ENCODE data around the gene THPO.

The THPO gene

DNA sequence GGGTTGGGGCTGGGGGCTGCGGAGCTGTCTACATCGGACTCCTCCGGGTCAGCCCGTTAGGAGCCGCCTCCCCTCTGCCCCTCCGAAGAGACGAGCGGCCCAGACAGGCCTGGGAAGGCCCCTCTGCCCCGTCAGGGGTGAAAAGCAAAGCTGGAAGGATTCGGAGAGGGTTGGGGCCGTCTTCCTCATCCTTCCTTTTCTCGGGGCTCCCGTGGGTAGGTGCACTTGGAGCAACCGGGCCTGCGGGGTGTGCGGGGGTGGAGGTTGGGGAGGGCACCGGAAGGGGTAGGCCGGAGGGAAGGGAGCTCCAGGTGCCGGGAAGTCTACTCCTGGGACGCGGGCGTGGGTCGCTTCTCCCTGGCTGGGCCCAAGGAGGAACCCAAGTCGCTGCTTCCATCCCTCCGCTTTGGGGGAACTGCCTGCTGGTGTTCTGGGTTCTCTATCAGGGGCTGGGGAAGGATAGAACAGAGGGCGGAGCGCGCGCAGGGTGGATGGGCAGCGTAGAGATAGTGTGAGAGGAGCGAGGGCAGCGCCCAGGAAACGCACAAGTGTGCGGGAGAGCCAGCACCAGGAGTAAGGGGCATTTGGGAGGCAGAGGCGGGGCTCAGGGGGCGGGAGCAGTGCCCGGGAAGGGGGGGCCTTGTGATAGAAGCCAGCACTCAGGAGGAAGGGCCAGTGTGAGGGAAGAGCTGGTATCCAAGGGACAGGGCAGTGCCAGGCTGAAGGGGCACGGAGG is 15.9 kb downstream of the THPO start:
- peak; percentile 42 for DNase-seq

DNA sequence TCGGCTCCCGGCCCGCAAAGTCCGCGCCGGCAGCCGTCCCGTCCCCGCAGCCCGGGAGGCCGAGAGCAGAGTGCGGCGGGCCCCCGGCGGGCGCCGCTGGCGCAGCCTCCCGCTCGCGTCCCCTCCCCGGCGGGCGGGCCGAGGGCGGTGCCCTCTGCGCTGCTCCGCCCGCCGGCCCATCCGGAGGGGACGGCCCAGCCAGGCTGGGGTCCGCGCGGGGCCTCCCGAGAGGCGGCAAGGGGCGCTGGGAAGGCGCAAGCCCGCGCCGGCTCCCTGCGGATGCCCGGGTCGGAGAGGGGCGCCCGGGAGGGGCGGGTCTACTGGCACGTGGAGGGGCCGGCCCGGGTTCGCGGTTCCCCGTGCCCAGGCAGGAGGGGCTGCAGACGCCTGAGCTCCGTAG is 16.5 kb downstream of the THPO start, which contains the start of the genes CLCN2 and POLR2H:
CLCN2 (minus strand) TSS at position 74 of the 400 bp plus-strand sequence. CDS start 126 bp downstream, outside the sequence.
POLR2H (plus strand) TSS at position 179 of the 400 bp plus-strand sequence. CDS start 1,783 bp downstream, outside the sequence.
- DNase-seq: peak; percentile 26

DNA sequence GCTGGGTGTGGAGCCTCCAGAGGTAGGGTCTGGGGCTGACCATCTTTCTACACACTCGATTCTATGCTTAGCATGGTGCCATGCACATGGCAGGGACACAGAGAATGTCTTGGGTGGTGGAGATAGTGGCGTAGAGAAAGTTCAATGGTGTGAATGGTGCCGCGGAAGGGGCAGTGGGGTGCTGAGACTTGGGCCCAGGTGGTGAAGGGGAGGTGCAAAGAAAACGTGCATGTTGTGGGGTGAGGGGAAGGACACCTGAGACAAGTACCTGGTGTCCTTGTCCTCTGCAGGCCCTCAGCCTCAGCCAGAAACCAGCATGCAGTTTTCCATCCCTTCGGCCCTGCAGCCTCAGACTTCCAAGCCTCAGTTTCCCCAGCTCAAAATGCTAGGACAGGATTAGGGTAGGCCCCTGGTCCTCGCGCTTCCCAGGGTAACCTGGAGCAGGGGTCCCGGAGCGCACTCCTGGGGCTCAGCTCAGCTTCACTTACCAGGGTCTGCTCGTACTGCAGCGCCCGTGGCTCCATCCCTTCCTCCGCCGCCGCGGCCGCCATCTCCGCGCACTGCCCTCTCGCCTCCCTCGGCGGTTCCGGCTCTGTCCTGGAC is 17.0 kb downstream of the THPO start:
- no peak for DNase-seq

DNA sequence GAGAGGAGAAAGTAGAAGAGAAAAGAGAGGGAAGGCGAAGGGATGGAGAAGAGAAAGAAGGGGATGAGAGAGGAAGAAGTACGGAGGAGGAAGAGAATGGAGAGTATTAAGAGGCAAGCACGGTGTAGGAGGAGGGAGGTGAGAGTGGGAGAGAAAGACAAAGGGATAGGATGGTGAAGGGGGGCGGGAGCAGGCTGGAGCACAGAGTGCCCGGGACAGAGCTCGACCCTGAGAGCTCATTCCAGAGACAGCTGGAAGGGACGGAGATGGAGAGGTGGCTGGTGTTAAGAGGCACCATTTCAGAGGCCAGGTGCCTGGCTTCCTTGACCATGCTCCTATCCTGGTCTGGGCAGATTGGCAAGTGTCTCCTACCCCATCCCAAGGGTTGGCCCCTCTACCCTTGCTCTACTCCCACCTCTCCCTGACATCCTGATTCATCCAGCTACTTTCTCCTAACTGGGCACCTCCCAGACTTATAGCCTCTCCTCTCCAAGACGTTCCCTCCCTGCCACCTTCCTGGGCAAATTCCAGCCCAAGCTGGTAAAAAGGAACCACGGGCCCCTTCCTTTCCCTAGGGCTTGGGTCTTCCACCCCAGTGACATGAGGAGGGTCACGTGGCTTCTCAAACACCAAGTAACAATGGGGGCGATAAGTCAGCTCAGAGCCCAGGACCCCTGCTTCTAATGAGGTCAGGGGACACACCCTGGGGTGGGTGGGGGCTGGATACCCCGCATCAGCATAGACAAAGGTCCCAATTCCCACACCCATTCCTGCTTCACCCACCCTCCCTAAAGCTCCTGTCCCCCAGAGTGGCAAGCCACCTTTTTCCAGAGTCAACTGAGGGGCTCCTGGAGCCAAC is 17.7 kb downstream of the THPO start:
- DNase-seq: no peak

DNA sequence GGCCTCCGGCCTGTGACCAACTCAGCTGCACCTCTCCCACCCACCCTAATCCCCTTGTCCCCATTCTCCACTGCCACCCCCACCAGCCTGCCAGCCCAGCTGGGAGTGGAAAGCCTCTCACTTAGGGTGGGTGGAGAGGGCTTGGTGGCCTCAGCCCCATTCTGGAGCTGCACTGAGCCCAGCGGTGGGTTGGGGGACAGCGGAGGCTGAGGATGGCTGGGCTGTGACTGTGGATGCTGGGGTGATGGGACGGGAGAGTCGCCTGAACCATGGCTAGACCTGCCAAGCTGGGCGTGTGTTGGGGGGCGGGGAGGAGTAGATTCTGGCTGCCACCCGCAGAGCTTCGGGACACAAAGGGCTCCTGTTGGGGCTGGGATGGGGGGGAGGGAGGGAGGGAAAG is 18.4 kb downstream of the THPO start:
- no peak for DNase-seq

DNA sequence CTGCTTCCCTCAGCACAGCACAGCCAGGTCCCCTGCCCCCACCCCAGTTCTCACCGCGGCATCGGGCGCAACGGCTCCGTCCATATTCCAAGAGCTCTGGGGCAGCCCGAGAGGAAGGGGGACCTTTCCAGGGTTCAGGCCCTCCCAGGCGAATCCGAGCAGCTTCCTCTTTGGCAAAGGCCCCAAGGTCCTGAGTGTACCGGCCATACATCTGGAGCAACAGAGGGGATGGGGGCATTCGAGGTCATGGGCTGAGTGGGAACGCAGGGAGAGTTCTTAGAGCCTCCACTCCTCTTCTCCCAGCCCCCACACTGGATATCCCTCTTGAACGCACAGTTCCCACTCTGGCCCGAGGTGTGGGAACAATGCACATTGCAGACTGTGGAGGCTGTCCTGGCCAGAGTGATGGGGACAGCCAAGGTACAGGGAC is 19.1 kb downstream of the THPO start:
- DNase-seq: no peak

DNA sequence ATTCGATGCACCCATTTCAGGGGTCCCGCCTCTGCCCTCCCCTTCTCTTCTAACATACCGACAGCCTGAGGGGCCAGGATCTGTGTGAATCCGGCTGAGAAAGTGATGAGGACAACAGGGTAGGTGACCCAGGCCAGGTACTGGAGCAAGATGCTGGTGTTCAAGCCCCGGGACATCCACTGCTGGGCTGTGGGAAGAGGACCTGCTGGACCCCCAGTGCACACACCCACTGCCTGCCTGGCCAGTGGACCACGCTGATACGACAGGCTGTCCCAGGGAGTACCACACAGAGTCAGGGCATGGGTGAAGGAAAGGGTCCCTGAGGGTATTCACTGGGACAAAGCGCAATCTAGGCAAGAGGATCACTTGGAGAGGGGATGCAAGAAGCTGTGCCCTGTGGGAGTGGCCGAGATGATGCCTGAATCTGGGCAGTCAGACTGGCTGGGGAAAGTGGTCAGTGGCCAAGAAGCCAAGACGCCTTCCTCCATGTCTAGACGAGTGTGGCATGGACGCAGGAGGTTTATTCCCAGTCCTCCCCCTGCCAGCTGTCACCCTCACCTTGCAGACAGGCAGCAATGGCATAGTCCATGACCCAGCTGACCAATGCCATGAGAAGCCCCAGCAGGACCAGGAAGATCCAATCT is 19.8 kb downstream of the THPO start:
- no peak for DNase-seq

DNA sequence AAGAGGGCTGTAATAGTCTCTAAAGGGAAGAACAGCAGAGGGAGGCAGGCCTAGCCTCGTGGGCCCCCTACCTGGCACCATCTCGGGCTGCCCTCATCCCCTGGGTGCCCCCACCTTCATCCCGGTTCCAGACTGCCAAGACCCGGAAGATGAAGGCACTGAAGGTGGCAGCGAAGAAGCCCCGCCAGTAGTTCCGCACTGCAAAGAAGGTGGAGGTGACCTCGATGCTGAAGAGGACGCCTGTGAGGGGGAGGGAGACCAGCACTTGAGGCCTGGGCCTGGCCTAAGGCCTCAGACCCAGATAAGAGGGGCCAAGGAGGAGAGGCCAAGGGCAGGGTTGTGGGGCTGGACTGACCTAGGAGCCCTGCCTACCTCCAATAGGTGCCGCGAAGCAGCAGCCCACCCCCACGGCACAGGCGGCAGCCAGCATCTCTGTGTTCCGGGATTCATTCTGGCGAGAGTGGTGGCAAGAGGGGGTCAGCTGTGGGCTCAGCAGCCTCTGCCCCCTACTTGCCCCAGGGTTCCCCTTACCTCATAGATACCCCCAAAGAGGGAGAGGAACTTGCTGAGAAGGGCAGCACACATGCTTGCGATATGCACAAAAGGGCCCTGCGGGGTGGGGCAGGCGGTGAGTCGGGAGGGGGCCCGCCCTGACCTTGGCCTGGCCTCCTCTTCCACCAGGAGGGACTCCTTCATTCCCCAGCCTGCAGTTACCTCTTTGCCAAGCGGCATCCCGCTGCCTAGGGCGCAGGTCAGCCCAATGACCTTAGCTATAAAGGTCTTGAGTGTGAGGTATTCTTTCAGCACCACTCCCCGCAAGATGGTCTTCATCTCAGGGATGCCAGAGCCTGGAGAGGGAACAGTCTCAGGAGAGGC is 20.5 kb downstream of the THPO start:
- DNase-seq: no peak

DNA sequence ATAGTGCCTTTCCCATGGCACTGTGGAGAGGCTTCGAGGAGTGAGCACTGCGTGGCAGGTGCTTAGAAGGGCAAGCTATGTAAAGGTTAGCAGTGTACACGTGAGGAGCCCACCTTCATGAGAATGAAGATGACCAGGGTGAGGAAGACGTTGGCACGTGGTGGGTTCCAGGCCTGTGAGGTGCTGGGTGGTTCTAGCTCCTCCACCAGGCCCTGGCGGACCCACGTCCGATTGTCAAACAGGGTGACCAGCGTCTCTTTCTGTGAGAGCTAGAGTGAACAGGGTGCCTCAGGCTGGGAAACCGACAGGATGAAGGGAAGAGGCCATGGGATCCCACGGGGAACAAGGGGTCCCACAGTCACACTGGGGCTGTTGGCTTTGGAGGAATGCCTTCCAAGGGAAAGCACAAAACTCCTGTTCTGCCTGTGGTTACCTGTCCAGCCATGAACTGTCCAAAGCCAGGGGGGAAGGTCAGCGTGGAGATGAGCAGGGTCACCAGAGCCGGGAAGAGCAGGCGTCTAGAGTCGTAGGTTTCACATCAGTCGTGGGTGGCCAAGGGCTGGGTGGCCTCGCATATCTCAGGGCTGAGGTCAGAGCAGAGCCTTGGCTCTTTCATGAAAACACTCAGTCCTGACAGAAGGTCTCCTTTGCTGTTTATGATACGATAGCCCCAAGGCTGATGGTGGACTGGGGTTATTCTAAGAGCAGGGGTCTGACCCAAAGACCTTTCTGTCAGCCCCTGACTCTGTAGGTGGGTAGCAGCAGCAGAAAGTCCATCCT is 22.6 kb downstream of the THPO start:
- no peak for DNase-seq

DNA sequence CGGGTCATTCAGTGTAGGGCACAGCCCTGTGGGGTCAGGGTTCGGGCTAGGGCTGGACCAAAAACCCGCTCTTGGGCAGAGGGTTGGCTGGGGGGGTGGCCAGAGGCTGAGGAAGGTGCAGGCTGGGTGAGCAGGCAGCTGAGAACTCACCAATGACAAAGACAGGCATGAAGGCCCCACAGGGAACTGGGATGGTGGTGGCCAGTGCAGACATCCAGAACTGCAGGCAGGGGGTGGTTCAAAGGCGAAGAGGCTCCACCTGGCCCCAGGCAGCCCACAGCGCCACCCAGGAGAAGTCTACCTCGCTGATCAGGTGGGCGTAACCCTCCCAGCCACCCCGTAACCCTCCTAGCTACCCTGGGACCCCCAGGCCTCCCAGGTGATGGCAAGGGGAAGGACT is 23.3 kb downstream of the THPO start:
- no peak for DNase-seq

DNA sequence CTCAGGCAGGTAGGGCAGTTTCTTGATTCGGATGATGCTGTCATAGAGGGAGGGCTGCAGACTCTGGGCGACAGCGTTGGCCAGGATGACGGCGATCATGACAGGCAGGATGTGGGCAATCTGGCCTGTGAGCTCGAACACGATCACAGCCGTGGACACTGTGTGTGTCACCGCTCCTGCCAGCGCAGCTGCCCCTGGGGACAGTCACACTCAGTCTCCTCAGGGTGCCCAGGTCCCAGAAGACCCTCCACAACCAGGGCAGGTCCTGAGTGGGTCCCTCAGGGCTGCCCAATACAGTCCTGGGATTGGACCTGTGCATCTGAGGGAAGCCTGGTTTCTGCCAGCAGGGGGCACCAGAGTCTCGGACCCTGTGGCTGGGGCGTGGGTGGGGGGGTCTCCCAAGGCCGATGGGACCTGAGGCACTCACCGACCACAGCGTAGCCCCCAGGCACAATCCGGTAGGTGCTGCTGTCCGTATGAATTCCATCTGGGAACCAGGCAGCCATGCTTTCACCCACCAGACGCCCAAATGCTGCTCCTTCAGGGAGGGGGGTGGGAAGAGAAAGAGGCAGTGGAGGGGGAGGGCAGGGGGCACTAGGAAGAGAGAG is 23.8 kb downstream of the THPO start:
- DNase-seq: peak; percentile 62

DNA sequence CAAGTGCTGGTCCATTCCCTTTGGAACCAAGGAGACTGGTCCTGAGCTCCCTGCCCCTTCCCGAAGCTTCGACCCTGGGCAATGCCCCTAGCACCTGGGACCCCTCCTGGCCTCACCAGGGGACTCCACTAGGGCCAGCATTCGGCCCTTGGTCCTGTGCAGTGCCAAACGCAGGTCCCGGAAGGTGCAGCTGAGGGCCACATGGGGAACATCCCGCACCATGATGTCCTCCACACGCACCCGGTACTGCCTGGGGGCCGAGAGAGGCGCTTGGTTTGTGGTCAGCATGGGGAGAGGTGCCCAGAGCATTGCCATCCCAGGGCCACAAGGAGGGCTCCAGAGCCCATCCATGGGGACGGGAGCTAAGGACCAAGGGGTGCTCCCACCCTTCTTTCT is 24.5 kb downstream of the THPO start:
- no peak for DNase-seq

DNA sequence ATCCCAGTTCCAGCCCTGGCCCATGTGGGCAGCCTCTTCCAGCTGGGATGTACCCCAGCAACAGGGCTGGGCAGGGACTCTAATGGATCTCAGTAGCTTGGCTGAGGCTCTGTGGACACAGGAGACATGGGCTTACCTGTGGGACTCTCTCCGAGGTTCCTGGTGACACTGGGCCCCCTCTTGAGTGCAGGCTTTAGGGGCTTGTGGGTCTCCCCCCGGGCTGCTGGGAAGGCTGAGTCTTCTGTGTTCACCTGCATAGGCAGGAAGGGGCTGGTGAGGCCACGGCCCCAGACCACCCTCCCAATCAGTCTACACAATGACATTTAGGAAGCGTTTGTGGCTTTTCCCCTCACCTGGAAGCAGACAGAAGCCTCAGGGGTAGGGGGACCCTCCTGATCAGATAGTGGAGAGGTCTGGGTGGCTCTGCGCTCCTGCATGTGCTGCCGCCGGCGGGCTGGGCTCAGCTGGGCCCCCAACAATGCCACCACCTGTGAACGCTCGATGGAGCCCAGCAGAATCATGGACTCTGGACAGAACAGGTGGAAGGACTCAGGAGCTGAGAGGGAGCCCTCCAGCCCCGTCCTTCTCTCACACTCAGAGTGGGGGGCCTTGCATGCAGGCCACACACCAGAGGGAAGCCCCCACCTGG is 25.0 kb downstream of the THPO start:
- no peak for DNase-seq

DNA sequence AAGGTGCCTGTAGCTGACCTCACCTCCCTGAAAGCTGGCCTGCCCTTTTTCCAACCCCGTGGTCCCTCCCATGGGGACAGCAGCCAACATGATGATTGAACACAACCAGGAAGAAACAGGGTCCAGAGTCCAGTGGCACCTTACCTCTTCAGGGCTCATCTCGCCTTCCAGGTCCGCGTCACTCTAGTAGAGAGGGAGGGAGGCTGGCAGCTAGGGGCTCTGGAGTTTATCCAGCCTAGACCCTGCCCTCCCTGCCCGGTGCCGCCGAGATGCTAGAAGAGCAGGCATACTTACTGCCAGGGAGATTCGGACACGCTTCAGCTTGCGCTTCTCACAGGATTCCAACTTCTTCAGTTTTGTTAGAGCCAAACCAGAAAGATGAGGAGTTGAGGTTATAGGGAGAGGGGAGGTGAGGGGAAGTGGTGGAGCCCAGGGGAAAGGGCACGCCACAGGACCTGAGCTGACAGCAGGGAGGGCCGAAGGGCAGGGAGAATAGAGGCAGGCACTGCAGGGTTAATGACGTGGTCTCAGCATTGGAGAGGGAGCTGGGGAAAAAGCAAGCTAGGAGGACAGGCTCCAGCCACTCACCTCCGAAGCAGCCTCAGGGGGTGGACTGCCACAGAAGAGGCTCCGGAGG is 25.7 kb downstream of the THPO start:
- no peak for DNase-seq

DNA sequence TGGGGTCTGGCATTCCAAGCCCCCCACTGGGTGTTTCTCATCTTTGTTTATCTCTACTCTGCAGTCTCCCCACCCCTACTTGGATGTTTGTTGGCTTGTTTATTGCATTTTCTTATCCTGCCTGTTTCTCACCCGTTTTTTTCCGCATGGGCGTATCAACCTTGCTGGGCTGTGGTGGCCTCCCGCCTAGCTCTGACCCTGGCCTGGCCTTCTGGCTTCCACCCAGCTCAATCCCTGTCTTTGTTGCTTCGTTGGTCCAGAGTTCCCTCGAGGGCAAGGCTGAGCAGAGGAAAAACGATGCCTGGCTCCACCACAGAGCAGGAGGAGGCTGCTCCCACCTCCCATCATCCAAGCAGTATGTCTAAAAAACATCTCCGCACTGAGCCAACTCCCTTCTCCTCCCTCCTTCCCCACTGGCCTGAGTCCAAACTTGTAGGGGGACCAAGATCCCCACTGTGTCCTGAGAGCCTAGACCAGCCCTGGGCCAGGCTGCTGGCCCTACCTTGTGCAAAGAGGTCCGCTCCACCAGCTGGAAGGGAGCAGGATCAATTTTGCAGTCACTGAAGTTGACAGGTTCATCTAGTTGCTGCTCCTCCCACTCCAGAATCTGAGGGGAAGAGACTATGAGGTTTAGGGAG is 26.4 kb downstream of the THPO start:
- DNase-seq: no peak

DNA sequence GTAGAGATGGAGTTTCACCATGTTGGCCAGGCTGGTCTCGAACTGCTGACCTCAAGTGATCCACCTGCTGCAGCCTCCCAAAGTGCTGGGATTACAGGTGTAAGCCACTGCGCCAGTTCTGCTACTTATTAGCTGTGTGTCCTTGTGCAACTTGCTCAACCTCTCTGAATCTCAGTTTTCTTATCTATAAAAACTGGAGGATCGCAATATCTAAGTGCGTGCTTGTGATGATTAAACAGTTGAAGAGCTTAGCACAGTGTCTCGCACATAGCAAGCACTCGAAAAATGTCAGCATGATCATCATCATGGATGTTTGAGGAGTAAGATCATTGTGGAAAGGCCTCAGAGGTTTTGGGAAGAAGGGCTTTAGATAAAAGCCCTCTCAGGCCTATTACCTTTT is 27.4 kb downstream of the THPO start:
- DNase-seq: no peak

DNA sequence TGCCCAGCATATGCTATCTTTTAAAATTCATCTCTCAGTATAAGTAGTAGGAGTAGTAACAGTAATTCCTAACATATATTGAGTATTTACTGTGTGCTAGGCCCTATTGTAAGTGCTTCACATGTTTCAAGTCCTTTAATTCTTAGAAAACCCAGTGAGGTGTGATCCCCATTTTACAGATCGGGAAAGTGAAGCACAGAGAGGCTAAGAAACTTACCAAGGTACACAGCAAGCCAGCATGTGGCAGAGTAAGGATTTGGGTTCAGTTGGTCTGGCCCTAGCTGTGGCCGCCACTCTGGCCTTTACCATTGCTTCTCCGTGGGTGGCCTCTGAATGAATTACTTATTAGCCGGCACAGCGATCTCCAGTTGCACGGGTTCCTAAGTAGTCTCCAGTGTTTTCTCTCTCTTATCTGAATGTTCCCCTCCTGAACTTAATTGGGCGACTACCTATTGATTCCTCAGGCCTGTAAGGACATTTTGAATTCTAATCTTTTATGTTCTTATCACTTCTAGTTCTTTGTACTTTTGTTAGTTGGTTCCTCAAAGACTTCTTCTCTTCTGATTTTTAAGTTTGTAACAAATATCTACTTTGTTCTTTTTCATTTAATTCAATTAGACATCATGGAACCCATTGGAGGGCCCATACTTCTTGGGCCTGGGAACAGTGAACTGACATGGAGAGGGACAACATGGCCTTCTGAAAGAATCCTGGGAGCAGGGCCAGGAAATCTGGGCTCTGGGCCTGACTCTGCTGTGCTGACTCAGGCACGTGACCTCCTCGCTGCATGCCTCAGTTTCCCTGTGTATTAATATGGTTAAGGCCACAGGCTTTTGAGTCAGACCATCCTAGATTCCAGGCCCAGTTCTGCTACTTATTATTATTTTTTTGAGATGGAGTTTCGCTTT is 28.2 kb downstream of the THPO start:
- no peak for DNase-seq

DNA sequence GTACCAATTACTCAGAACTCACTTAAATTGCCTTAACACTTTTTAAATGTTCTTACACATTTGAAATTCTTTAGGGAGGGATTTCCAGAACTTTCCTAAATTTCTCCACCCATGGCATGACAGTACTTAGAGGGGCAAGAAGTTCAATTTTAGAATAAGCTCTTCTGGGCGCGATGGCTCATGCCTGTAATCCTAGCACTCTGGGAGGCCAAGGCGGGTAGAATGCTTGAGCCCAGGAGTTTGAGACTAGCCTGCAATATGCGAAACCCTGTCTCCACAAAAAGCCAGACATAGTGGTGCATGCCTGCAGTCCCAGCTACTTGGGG is 30.0 kb downstream of the THPO start:
- DNase-seq: no peak

Measured in stimulated activated naive CD4-positive, alpha-beta T cell treated with Interleukin-2 at 50 U/mL for 16 hours (primary cell).